Naive B cell (primary cell): ENCODE results near the gene FOCAD. TPM values are rescaled to one million over a fixed set of nuclear protein-coding genes. Genes with fewer than 3 reads are reported as not detected.
A peak's percentile ranks its signal among the peaks of the same experiment; 100 is the strongest.
"Not testable (repeated sequence)": the region's sequence is repeated elsewhere in the genome, so short reads cannot be mapped to it uniquely, and the experiment has no call there.

Experiments used
- ATAC-seq, 2 donors: fragments of 150-1000 bp; cut with Tn5 transposase; 2 replicates each; pipeline ENCODE4 v1.10.0; 2021; ENCODE audit warnings: low read depth in 2 of 2, mild to moderate bottlenecking in 2 of 2, moderate library complexity in 2 of 2
- DNase-seq: peaks from one replicate; pipeline ENCODE4 v3.0.0; 2022
- H3K27ac Mint-ChIP-seq, 6 donors: one replicate each; pipeline ENCODE4 v1.8.0; 2020 to 2022; ENCODE audit warnings: mild to moderate bottlenecking in 6 of 6, mixed read lengths in 6 of 6, moderate library complexity in 5 of 6, inconsistent platforms in 2 of 6
- H3K27me3 Mint-ChIP-seq, 3 donors: one replicate each; pipeline ENCODE4 v1.8.0; 2021 to 2022; ENCODE audit warnings: mixed read lengths in 3 of 3, mild to moderate bottlenecking in 1 of 3
- H3K36me3 Mint-ChIP-seq, 2 donors: one replicate each; pipeline ENCODE4 v1.8.0; 2020 to 2022; ENCODE audit warnings: mixed read lengths in 2 of 2, inconsistent platforms in 1 of 2, mild to moderate bottlenecking in 1 of 2
- H3K4me1 Mint-ChIP-seq, 3 donors: one replicate each; pipeline ENCODE4 v1.8.0; 2020 to 2022; ENCODE audit warnings: mixed read lengths in 3 of 3, inconsistent platforms in 1 of 3, mild to moderate bottlenecking in 1 of 3, moderate library complexity in 1 of 3
- H3K4me3 Mint-ChIP-seq, 8 donors: one replicate each; pipeline ENCODE4 v1.8.0; 2020 to 2022; ENCODE audit warnings: mild to moderate bottlenecking in 8 of 8, mixed read lengths in 8 of 8, moderate library complexity in 8 of 8, inconsistent platforms in 2 of 8
- H3K9me3 Mint-ChIP-seq, 7 donors: one replicate each; pipeline ENCODE4 v1.8.0; 2020 to 2022; ENCODE audit warnings: mixed read lengths in 7 of 7, mild to moderate bottlenecking in 5 of 7, inconsistent platforms in 2 of 7, moderate library complexity in 1 of 7
- polyA plus RNA-seq, 6 donors: library from polyadenylated mRNA; unstranded; fragments of 300-500 nt; fragmentation: Illumina TruSeq; gene quantifications; one replicate each; pipeline ENCODE4 v1.2.3, GENCODE V29; 2021; ENCODE audit warnings: low read depth in 6 of 6

FOCAD gene
- polyA plus RNA-seq, 6 donors from 2014 or later, result 3.0 to 9.2 (median 5.5) TPM

- Mint-ChIP-seq H3K4me3 (no peak overlapping the region), H3K27ac (no peak overlapping the region), H3K27me3 (no peaks in the 10 kb centered on the region), H3K36me3 (peaks cover 0 to 23% of the 10 kb centered on the region in 2 donors), H3K4me1 (peaks cover 0 to 10% (median 3%) of the 10 kb centered on the region in 3 donors), H3K9me3 (no peaks in the 10 kb centered on the region)
- no peak for DNase-seq
- no peak for ATAC-seq
These were observed 266.6 kb downstream of the FOCAD start for GRCh38 chr9:20950707-20951106.

GRCh38 chr9:20962536-20963225 is 278.6 kb downstream of the FOCAD start:
- H3K36me3 Mint-ChIP-seq, result peaks cover 19 to 28% of the 10 kb centered on the region in 2 donors
- H3K27me3 Mint-ChIP-seq, result no peaks in the 10 kb centered on the region
- H3K27ac Mint-ChIP-seq, result no peak overlapping the region
- H3K4me3 Mint-ChIP-seq, result no peak overlapping the region
- no peak for ATAC-seq
- peaks cover 0 to 18% (median 3%) of the 10 kb centered on the region in 7 donors for H3K9me3 Mint-ChIP-seq
- DNase-seq, result no peak
- H3K4me1 Mint-ChIP-seq, result no peaks in the 10 kb centered on the region

GRCh38 chr9:20972684-20973083 is 288.6 kb downstream of the FOCAD start:
- Mint-ChIP-seq H3K27ac (no peak overlapping the region), H3K9me3 (peaks cover 8 to 19% (median 16%) of the 10 kb centered on the region in 7 donors), H3K36me3 (peaks cover 9 to 16% of the 10 kb centered on the region in 2 donors), H3K27me3 (no peaks in the 10 kb centered on the region), H3K4me1 (peaks cover 7 to 13% (median 8%) of the 10 kb centered on the region in 3 donors), H3K4me3 (no peak overlapping the region)
- ATAC-seq, result no peak
- no peak for DNase-seq

- H3K27ac Mint-ChIP-seq, result not testable (repeated sequence)
These were observed 289.3 kb downstream of the FOCAD start for GRCh38 chr9:20973246-20973947.

GRCh38 chr9:20974191-20974938 is 290.3 kb downstream of the FOCAD start:
- H3K36me3 Mint-ChIP-seq, result peaks cover 11 to 16% of the 10 kb centered on the region in 2 donors
- H3K9me3 Mint-ChIP-seq, result peaks cover 8 to 19% (median 16%) of the 10 kb centered on the region in 7 donors
- not testable (repeated sequence) for ATAC-seq, H3K27ac Mint-ChIP-seq, H3K27me3 Mint-ChIP-seq, H3K4me3 Mint-ChIP-seq
- peaks cover 7 to 13% (median 8%) of the 10 kb centered on the region in 3 donors for H3K4me1 Mint-ChIP-seq
- peak; percentile 23 for DNase-seq

More at GRCh38 chr9:20973246-20973947, 289.3 kb downstream of the FOCAD start:
- H3K36me3 Mint-ChIP-seq, result peaks cover 11 to 16% of the 10 kb centered on the region in 2 donors
- H3K27me3 Mint-ChIP-seq, H3K4me3 Mint-ChIP-seq, ATAC-seq: not testable (repeated sequence)
- peaks cover 8 to 19% (median 16%) of the 10 kb centered on the region in 7 donors for H3K9me3 Mint-ChIP-seq
- peaks cover 7 to 13% (median 8%) of the 10 kb centered on the region in 3 donors for H3K4me1 Mint-ChIP-seq
- DNase-seq, result peak; percentile 15

GRCh38 chr9:20978249-20978648 is 294.2 kb downstream of the FOCAD start:
- Mint-ChIP-seq H3K4me3 (no peak overlapping the region), H3K27ac (no peak overlapping the region), H3K9me3 (peaks cover 0 to 8% (median 6%) of the 10 kb centered on the region in 7 donors), H3K4me1 (peaks cover 7 to 18% (median 18%) of the 10 kb centered on the region in 3 donors), H3K27me3 (no peaks in the 10 kb centered on the region), H3K36me3 (peaks cover 0 to 11% of the 10 kb centered on the region in 2 donors)
- ATAC-seq (no peak), DNase-seq (no peak)

GRCh38 chr9:20980832-20981455 is 296.9 kb downstream of the FOCAD start:
- Mint-ChIP-seq H3K4me3 (peak overlapping the region in 3 of 8 donors; percentile 2 to 52 (median 3)), H3K27ac (peak overlapping the region in 2 of 6 donors; percentile 21 to 64), H3K9me3 (peaks cover 0 to 4% (median under 1%) of the 10 kb centered on the region in 7 donors), H3K4me1 (peaks cover 7 to 18% (median 12%) of the 10 kb centered on the region in 3 donors), H3K36me3 (peaks cover 0 to 11% of the 10 kb centered on the region in 2 donors), H3K27me3 (no peaks in the 10 kb centered on the region)
- peak; percentile 32 to 43 for ATAC-seq
- DNase-seq, result no peak

GRCh38 chr9:20981486-20981885 is 297.4 kb downstream of the FOCAD start:
- ATAC-seq (no peak), DNase-seq (no peak)
- Mint-ChIP-seq H3K4me3 (peak overlapping the region in 1 of 8 donors; percentile 52), H3K36me3 (peaks cover 0 to 11% of the 10 kb centered on the region in 2 donors), H3K27ac (no peak overlapping the region), H3K27me3 (no peaks in the 10 kb centered on the region), H3K4me1 (peaks cover 7 to 18% (median 11%) of the 10 kb centered on the region in 3 donors), H3K9me3 (peaks cover 0 to 2% (median 0%) of the 10 kb centered on the region in 7 donors)

- ATAC-seq, result no peak
- Mint-ChIP-seq H3K4me3 (no peak overlapping the region), H3K4me1 (peaks cover 7 to 18% (median 11%) of the 10 kb centered on the region in 3 donors), H3K36me3 (peaks cover 4 to 6% of the 10 kb centered on the region in 2 donors), H3K9me3 (no peaks in the 10 kb centered on the region), H3K27me3 (no peaks in the 10 kb centered on the region), H3K27ac (no peak overlapping the region)
- no peak for DNase-seq
These were observed 300.4 kb downstream of the FOCAD start for GRCh38 chr9:20984506-20984905.

- Mint-ChIP-seq H3K9me3 (no peaks in the 10 kb centered on the region), H3K27me3 (no peaks in the 10 kb centered on the region), H3K4me3 (no peak overlapping the region), H3K4me1 (peaks cover 2 to 23% (median 5%) of the 10 kb centered on the region in 3 donors), H3K27ac (no peak overlapping the region), H3K36me3 (peaks cover 16 to 18% of the 10 kb centered on the region in 2 donors)
- ATAC-seq, result no peak
- no peak for DNase-seq
These were observed 302.0 kb downstream of the FOCAD start for GRCh38 chr9:20985851-20986600.

- Mint-ChIP-seq H3K27ac (no peak overlapping the region), H3K27me3 (no peaks in the 10 kb centered on the region), H3K4me1 (peaks cover 0 to 18% (median 0%) of the 10 kb centered on the region in 3 donors), H3K9me3 (no peaks in the 10 kb centered on the region), H3K36me3 (peaks cover 15 to 16% of the 10 kb centered on the region in 2 donors), H3K4me3 (no peak overlapping the region)
- DNase-seq (no peak), ATAC-seq (no peak)
These were observed 303.5 kb downstream of the FOCAD start for GRCh38 chr9:20987521-20987920.

- H3K27ac Mint-ChIP-seq, result no peak overlapping the region
- peaks cover 15 to 16% of the 10 kb centered on the region in 2 donors for H3K36me3 Mint-ChIP-seq
These were observed 304.0 kb downstream of the FOCAD start for GRCh38 chr9:20988061-20988460.

More at GRCh38 chr9:20988061-20988460, 304.0 kb downstream of the FOCAD start:
- DNase-seq (no peak), ATAC-seq (no peak)
- Mint-ChIP-seq H3K4me1 (peaks cover 0 to 18% (median 0%) of the 10 kb centered on the region in 3 donors), H3K9me3 (no peaks in the 10 kb centered on the region), H3K4me3 (no peak overlapping the region), H3K27me3 (no peaks in the 10 kb centered on the region)
